HG03066 (cell line): ENCODE results near the gene NAV2.
A peak's percentile ranks its signal among the peaks of the same experiment; 100 is the strongest.
"Not testable (repeated sequence)": the region's sequence is repeated elsewhere in the genome, so short reads cannot be mapped to it uniquely, and the experiment has no call there.

Source experiments
- ATAC-seq: cut with Tn5 transposase; IDR thresholded peaks from one replicate; pipeline ENCODE4 v1.9.1; 2021; ENCODE audit warnings: low read depth; ENCODE audit not compliant: unreplicated experiment

NAV2 gene

DNA sequence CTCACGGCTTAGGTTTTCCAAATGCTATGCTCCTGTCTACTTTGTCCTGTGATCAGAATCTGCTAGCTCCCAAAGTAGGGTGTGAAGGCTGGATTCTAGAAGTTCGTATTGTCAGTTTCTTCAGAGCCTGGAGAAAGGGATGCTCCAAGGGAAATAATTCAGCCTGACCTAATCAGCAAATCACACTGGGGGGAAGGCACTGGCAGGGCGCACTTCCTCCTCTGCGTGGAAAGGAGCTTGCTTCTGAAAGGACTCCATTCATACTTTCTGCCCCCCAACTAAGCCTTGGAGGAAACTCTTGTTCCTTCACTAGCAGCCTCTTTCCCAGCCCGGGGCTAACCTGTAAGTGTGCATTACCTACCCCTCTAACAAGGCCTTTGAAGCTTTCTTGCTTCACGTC is 165.9 kb downstream of the NAV2 start:
- no peak for ATAC-seq

GRCh38 chr11:19879307-19880087 is 166.9 kb downstream of the NAV2 start:
- ATAC-seq: no peak

GRCh38 chr11:19880088-19880345 is 167.4 kb downstream of the NAV2 start:
- no peak for ATAC-seq

DNA sequence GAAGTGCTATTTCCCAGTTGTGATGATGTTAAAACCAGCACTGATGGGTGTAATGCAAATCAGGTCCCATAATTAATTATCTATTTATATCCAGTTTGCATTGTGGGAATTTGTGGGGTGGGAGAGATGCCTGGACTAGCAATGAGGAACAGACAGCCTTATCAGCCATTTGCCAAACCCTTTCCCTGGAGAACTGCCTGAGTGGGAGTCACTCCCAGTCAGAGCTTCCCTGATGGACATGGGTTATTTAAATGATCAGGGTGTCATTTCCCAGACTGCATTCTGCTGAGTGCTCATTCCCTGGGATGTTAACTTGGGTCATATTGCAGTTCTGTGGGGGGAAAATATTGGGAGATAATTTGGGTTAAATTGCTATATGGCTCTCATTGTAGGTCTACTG is 168.5 kb downstream of the NAV2 start:
- no peak for ATAC-seq

GRCh38 chr11:19882356-19882755 is 169.7 kb downstream of the NAV2 start:
- no peak for ATAC-seq

DNA sequence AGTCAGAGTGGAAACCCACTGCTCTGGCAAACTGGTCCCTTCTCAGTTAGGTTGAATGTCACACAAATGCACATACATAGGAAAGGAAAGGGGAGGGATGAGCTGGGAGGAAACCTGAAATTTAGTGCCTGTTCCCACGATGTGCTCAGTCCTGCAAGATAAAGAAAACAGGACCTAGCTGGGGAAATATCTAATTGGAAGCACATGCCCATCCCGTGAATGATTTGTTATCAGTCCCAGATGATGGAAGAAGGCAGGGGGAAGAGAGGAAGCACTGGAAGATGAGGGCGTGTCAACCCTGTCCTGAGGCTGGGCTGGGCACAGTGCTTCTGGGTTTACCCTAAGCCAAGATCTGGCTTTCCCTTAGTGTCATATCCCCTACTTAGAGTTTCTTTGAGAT is 173.9 kb downstream of the NAV2 start:
- ATAC-seq: no peak

DNA sequence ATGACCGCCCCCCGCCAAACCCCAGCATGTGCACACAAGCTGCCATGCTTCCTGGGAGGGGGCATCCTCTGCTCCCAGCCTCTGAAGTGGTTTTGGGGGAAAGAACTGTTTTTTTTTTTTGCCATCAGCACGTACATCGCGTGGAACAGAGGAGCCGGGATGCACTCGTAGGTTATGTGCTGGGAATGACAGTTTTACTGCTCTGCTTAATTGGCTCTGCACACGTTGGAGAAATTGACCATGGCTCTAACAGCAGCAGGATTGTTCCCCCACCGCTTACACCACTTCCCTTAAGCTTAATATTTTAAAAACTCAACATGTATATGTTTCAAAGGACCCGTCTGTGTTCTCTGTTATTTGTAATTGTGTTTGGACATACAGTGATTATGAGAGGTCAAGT is 175.2 kb downstream of the NAV2 start:
- ATAC-seq: no peak

DNA sequence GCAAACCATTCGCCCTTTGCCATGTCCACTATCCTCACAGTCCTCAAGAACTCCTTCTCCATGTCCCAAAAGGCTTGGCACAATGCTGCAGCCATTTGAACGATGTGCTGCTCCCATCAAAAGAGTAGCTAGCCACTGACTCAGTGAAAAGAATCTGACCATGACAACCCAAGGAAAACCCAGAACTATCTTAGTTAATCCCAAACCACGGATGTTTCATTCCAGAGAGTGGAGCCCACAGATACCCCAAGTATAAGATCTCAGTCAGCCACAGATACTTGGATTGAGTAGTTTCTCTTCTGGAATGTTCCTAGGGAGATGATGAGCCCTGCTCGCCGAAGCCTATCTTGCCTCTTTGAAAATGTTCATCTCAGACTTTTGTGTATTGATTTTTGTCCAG is 176.9 kb downstream of the NAV2 start:
- ATAC-seq: no peak

DNA sequence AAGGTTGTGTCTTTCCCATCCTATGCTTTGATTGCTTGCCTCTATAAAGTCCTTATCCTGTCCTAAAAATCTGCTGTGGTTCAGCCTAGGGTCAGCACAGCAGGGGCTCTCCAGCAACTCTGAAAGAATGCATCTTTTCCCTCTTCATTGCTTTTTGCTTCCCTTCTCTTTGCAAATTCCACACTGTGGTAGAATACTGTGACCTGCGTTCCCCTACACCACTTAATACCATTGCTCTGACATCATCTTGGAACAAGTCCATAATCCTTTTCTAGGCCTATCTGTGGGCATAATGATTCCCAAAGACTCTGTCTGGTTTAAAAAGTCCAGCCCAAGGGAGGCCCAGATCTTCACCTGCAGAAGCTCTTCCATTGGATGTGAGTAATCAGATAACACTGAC is 177.7 kb downstream of the NAV2 start:
- no peak for ATAC-seq

DNA sequence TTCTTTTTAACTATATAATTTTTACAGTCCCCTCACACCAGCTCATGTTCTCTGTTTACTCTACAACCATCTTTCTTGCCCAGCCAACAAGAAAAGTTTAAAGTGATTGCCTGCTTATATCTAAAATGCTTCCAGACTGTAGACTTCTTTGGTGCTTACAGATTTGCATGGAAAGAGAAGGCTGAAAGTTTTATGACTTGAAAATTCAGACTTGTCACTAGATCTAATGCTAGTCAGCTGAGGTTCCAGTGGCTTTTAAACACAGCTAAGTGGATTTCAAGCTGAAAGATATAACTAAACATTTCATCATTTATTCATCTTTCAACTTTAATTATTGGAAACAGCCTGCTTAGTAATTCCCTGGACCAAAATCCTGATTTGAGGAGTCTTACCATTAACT is 178.4 kb downstream of the NAV2 start:
- no peak for ATAC-seq

DNA sequence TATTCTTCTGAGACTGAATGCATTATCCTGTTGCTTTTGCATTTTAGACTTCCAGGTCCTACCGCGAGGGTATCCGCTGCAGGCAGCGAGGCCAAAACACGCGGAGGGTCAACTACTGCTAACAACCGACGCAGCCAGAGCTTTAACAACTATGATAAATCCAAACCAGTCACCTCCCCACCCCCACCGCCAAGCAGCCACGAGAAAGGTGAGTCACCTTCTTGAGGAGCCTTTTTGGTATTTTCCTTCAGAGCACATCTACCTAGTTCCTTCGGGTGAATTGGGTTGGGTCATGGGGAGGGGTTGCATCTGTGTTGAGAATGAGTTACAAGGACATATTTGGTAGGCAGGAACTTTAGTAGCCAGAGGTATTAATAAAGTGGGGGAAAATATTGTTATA is 179.8 kb downstream of the NAV2 start:
- no peak for ATAC-seq

DNA sequence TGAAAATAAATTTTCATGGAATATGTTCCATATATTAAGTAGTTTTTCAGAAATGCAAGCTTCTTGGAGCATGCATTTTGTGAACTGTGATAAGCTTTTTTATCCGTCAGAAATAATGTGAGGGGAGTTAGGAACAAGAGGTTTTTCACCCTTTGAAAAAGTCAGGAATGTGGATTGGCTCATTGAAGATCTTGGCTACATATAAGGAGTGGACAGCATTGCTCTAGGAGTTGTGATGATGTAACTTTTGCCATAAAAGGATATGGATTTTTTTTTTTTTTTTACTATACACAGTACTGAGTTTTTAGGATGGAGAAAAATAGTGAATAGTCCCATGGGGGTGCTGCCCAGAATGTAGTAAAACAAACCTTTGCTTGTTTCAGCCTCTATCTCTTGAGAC is 180.2 kb downstream of the NAV2 start:
- ATAC-seq: no peak

DNA sequence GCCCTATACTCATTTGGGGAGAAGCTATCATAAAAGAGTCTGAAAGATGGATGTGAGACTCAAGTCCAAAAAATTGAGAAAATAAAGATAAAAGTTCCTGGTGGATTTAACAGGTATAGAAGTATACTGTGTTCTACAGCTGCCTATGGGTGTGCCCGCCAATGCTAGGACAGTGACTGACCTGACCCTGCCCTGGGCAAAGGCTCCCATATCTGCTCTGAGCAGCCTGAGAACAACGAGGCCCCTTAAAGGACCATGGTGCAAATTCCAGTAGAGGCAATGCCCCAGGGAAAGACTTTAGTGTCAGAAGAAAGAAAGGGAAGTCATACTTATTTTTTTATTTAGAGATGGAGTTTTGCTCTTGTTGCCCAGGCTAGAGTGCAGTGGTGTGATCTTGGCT is 181.8 kb downstream of the NAV2 start:
- ATAC-seq: no peak

DNA sequence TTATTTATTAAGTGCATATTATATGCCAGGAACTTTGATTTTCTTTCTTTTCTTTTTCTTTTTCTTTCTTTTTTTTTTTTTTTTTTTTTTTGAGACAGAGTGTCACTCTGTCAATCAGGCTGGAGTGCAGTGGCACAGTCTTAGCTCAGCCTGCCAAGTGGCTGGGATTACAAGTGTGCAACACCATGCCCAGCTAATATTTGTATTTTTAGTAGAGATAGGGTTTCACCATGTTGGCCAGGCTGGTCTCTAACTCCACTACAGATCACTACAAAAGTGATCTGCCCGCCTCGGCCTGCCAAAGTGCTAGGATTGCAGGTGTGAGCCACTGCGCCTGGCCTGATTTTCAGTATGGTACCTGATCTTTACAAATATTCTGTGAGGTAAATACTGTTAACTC is 182.4 kb downstream of the NAV2 start:
- not testable (repeated sequence) for ATAC-seq

DNA sequence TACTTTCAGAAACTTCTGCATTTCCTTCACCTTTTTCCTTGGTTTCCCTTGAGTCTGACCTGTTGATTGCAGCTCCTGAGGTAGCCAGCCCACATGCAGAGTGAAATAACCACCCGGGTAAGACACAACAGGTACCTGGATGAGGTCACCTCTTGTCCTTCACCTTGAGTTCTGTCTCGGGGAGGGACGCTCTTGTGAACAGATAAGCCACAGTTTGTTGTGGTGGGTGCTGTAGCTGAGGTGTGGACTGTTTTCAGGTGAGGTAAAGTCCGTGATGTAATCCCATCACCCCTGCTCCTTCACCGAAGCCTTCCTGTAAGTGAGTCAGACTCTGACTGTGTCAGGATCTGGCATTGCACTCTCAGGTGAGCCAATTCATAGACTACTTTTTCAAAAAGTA is 183.1 kb downstream of the NAV2 start:
- no peak for ATAC-seq

- ATAC-seq: no peak
Observed at GRCh38 chr11:19903620-19904069, 191.0 kb downstream of the NAV2 start.

GRCh38 chr11:19905280-19905853 is 192.7 kb downstream of the NAV2 start:
- ATAC-seq: no peak

DNA sequence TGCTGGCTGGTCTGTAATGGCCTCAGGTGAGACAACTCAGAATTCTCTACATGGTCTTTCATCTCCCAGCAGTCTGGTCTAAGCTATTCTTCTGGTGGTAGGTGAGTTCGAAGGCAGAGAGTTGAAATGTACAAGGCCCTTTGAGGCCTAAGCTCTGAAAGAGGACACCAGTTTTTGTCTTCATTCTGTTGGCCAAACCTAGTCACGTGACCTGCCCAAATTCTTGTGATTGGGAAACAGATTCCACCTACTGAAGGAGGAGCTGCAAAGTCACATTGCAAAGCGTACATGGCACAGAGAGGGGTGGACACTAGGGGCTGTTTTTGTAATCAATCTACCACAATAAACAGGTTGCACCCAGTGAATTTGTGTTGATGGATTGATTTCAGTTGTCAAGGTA is 193.5 kb downstream of the NAV2 start:
- ATAC-seq: no peak

- peak; percentile 61 for ATAC-seq
Observed at GRCh38 chr11:19907008-19907579, 194.5 kb downstream of the NAV2 start.

DNA sequence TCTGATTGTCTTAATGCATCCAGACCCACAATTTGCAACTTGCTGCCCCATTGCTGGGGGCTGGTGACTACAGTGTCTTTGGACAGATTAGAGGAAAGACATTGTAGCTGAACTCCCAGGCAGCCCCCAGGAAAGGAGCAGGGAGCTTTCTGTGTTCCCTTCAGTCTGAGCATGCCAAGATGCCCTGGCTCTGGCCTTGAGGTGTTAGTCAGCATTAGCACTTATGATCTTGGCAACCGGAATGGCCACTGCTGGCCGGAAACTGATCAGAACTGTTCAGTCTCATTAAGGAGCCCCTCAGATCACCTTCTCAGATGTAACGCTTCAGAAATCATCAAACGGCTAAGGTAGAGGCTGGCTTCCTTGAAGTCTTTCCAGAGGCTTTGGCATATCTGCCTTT is 195.2 kb downstream of the NAV2 start:
- no peak for ATAC-seq

DNA sequence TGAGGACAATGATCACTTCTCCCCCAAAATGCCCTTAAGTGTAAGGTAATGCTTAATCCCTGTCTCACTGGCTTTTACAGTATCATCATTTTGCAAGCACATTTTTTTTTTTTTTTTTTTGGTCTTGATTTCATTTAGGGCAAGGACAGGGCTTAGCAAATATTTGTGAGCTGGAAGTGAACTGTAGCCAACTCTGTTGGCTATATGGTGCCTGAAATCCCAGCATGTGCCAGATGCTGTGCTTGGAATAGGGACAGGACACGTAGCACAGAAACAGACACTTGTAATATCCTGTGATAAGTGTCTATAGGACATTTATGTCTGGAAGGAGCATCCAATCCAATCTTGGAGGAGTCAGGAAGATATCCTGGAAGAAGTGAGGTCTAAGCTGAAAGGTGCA is 198.3 kb downstream of the NAV2 start:
- ATAC-seq: no peak
